Tibial artery (tissue), 4 donors: ENCODE measurements around the gene SCFD2.
A peak's percentile ranks its signal among the peaks of the same experiment; 100 is the strongest.

Source experiments
- DNase-seq, 2 donors: peaks; one replicate each; pipeline ENCODE4 v3.0.0-alpha.2; 2019
- H3K27ac ChIP-seq, 2 donors: fragments of 200-600 bp; sonication (generic) in 1 of 2; 1 replicate in 1 of 2; 2 replicates in 1 of 2; pipeline ENCODE4 v1.5.1; 2018 to 2019; ENCODE audit warnings: mild to moderate bottlenecking in 1 of 2
- H3K27me3 ChIP-seq, 2 donors: fragments of 200-600 bp; sonication (generic) in 1 of 2; one replicate each; pipeline versions ENCODE4 v1.5.1 to v1.6.0; 2016 to 2019
- H3K36me3 ChIP-seq, 3 donors: fragments of 200-600 bp; sonication (generic) in 2 of 3; one replicate each; pipeline ENCODE4 v1.5.1; 2016 to 2019; ENCODE audit warnings: mild to moderate bottlenecking in 2 of 3
- H3K4me1 ChIP-seq, 4 donors: fragments of 200-600 bp; sonication (generic) in 2 of 4; 1 replicate in 3 of 4; 2 replicates in 1 of 4; pipeline ENCODE4 v1.5.1; 2016 to 2019
- H3K4me3 ChIP-seq, 2 donors: fragments of 200-600 bp; sonication (generic) in 1 of 2; 1 replicate in 1 of 2; 2 replicates in 1 of 2; pipeline ENCODE4 v1.5.1; 2018 to 2019; ENCODE audit warnings: mild to moderate bottlenecking in 2 of 2
- H3K9me3 ChIP-seq, 3 donors: fragments of 200-600 bp; sonication (generic) in 1 of 3; one replicate each; pipeline ENCODE4 v1.5.1; 2016 to 2019
- intact Hi-C: fragments of 100-400 bp; cut with DNase I; formaldehyde crosslinking; loops from one replicate; pipeline ENCODE4 v1.15.0; 2023; ENCODE audit warnings: low total_unique reads
- TF ChIP-seq, protein P1 (sequence below), 2 experiments: fragments of 200-600 bp in 1 of 2; fragments of 450-650 bp in 1 of 2; IDR thresholded peaks; one replicate each; pipeline ENCODE4 v1.5.1; 2017 to 2019; ENCODE audit warnings: antibody characterized with exemption in 2 of 2, mild to moderate bottlenecking in 1 of 2, moderate library complexity in 1 of 2

The SCFD2 gene

GRCh38 chr4:53130896-53131561, 234.8 kb downstream of the SCFD2 start:
- Histone ChIP-seq H3K27me3 (no peaks in the 10 kb centered on the region), H3K4me3 (no peak overlapping the region), H3K27ac (peak overlapping the region; percentile 8 to 37), H3K4me1 (peaks cover 0 to 52% (median 20%) of the 10 kb centered on the region in 4 donors), H3K36me3 (no peaks in the 10 kb centered on the region), H3K9me3 (no peaks in the 10 kb centered on the region)
- DNase-seq, result no peak
- TF ChIP-seq, protein P1, sequence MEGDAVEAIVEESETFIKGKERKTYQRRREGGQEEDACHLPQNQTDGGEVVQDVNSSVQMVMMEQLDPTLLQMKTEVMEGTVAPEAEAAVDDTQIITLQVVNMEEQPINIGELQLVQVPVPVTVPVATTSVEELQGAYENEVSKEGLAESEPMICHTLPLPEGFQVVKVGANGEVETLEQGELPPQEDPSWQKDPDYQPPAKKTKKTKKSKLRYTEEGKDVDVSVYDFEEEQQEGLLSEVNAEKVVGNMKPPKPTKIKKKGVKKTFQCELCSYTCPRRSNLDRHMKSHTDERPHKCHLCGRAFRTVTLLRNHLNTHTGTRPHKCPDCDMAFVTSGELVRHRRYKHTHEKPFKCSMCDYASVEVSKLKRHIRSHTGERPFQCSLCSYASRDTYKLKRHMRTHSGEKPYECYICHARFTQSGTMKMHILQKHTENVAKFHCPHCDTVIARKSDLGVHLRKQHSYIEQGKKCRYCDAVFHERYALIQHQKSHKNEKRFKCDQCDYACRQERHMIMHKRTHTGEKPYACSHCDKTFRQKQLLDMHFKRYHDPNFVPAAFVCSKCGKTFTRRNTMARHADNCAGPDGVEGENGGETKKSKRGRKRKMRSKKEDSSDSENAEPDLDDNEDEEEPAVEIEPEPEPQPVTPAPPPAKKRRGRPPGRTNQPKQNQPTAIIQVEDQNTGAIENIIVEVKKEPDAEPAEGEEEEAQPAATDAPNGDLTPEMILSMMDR (IDR thresholded peaks at IDR 0.05), result no peak
- intact Hi-C loops, result no loop called here

DNA sequence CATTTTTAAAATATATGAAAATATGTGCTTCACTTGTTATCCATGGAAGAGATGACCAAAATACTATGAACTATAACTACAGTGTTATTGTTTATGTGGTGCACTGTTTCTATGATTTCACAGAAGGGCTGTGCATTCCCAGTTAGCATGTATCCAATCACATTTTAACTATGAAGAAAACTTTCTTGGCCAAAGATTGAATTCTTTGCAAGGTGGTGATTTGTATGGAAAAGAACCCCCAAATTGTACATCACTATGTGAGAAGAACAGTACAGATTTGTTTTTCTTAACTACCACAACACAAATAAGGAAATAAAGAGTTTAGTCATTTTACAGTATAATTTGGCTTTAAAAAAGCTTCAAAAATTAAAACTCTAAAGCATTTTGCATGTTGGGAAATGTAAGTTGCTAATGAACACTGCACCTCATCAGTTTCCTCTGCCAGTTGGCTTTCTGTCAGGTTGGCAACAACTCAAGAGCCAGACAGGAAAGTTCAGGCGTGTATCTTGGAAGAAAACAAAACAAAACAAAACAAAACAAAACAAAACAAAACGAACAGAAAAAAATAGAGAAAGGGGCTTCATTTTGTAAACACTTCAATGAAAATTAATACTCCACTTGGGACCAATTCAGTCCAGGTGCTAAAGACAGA, 237.0 kb downstream of the SCFD2 start:
- H3K36me3 ChIP-seq, result no peaks in the 10 kb centered on the region
- peak in 1 of 2 donors; percentile 31 for DNase-seq
- intact Hi-C loops, result no loop called here
- H3K27ac ChIP-seq, result peak overlapping the region in 1 of 2 donors; percentile 10
- TF ChIP-seq, protein P1 (IDR thresholded peaks at IDR 0.05), result no peak
- peaks cover 0 to 52% (median 20%) of the 10 kb centered on the region in 4 donors for H3K4me1 ChIP-seq
- no peak overlapping the region for H3K4me3 ChIP-seq
- no peaks in the 10 kb centered on the region for H3K9me3 ChIP-seq
- H3K27me3 ChIP-seq, result no peaks in the 10 kb centered on the region

DNA sequence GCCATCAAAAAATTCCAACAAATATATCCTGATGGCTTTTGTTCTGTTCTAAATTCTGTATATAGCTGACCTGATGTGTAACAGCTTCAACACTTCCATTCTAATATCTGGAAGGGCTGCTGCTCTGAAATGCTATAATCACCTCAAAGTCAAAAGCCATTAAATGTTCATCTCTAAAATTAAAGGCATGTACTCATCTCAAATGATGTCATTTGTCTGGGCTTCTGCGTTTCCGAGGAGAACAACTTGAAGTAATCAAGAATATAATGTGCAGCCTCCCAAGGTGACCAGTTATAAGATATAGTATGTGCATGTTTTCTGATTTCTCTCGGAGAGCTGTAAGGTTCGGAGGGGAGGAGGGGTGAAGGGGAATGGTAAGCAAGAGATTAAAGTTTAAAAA, 237.6 kb downstream of the SCFD2 start:
- no peaks in the 10 kb centered on the region for H3K36me3 ChIP-seq
- no peak for DNase-seq
- no peaks in the 10 kb centered on the region for H3K9me3 ChIP-seq
- H3K27me3 ChIP-seq, result no peaks in the 10 kb centered on the region
- peaks cover 0 to 52% (median 20%) of the 10 kb centered on the region in 4 donors for H3K4me1 ChIP-seq
- no peak overlapping the region for H3K27ac ChIP-seq
- no peak overlapping the region for H3K4me3 ChIP-seq
- intact Hi-C loops, result no loop called here
- TF ChIP-seq, protein P1 (IDR thresholded peaks at IDR 0.05), result no peak

DNA sequence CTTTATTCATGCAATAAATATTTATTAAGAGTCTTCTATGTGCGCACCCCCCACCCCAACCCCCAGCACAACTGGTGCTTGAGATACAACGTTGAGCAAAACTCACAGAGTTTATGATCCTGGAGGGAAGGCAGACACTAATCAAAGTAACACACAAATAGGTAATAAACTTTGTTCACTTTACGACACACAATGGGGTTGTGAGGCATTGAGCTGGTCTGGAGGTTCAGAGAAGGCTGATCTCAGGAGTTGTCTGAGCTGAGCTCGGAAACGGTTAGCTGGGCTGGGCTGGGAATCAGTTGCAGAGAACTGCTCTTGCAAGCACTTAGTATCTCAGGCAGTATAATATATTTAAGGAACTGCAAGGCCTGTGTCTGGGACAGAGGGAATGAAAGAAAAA, 238.5 kb downstream of the SCFD2 start:
- Histone ChIP-seq H3K4me3 (no peak overlapping the region), H3K4me1 (peaks cover 0 to 49% (median 20%) of the 10 kb centered on the region in 4 donors), H3K9me3 (no peaks in the 10 kb centered on the region), H3K27me3 (no peaks in the 10 kb centered on the region), H3K36me3 (no peaks in the 10 kb centered on the region), H3K27ac (no peak overlapping the region)
- intact Hi-C loops, result no loop called here
- DNase-seq, result no peak
- TF ChIP-seq, protein P1 (IDR thresholded peaks at IDR 0.05), result no peak

- Histone ChIP-seq H3K4me1 (peaks cover 0 to 49% (median 21%) of the 10 kb centered on the region in 4 donors), H3K9me3 (no peaks in the 10 kb centered on the region), H3K27ac (no peak overlapping the region), H3K4me3 (no peak overlapping the region), H3K36me3 (no peaks in the 10 kb centered on the region), H3K27me3 (no peaks in the 10 kb centered on the region)
- intact Hi-C loops, result no loop called here
- TF ChIP-seq, protein P1 (IDR thresholded peaks at IDR 0.05), result no peak
- DNase-seq, result no peak
Observed at GRCh38 chr4:53126099-53126498, 239.8 kb downstream of the SCFD2 start.
